Nephron (organoid): ENCODE data around the gene SESN3.
"Not testable (repeated sequence)": the region's sequence is repeated elsewhere in the genome, so short reads cannot be mapped to it uniquely, and the experiment has no call there.

ENCODE experiments used
- H3K27ac Mint-ChIP-seq, 3 experiments: 2 replicates each; pipeline ENCODE4 v1.8.0; 2020; ENCODE audit warnings: mixed read lengths in 3 of 3, mild to moderate bottlenecking in 2 of 3, moderate library complexity in 1 of 3
- H3K27me3 Mint-ChIP-seq: 2 replicates; pipeline ENCODE4 v1.8.0; 2021; ENCODE audit warnings: low read depth, mild to moderate bottlenecking, moderate library complexity, mixed read lengths
- H3K36me3 Mint-ChIP-seq: 2 replicates; pipeline ENCODE4 v1.8.0; 2020; ENCODE audit warnings: low read depth, mixed read lengths
- H3K4me1 Mint-ChIP-seq: 2 replicates; pipeline ENCODE4 v1.8.0; 2020; ENCODE audit warnings: mixed read lengths
- H3K4me3 Mint-ChIP-seq, 3 experiments: 2 replicates each; pipeline ENCODE4 v1.8.0; 2020; ENCODE audit warnings: mild to moderate bottlenecking in 3 of 3, mixed read lengths in 3 of 3, moderate library complexity in 2 of 3
- H3K9me3 Mint-ChIP-seq: 2 replicates; pipeline ENCODE4 v1.8.0; 2020; ENCODE audit warnings: mixed read lengths
- CTCF ChIP-seq, 3 experiments: fragments of 200-600 bp; sonication (generic); IDR thresholded peaks; one replicate each; pipeline ENCODE4 v1.5.0; 2021; ENCODE audit warnings: antibody characterized with exemption in 3 of 3; ENCODE audit not compliant: unreplicated experiment in 3 of 3

SESN3 gene

GRCh38 chr11:95230810-95231126, 234 bp downstream of the SESN3 start:
- H3K27me3 Mint-ChIP-seq = no peaks in the 10 kb centered on the region

GRCh38 chr11:95229993-95230809, 801 bp downstream of the SESN3 start:
- H3K36me3 Mint-ChIP-seq = peaks cover 11% of the 10 kb centered on the region
- no peaks in the 10 kb centered on the region for H3K27me3 Mint-ChIP-seq
- TF ChIP-seq CTCF (IDR thresholded peaks at IDR 0.05; ENCODE audit: unreplicated experiment in 3 of 3) = no peak
- no peaks in the 10 kb centered on the region for H3K9me3 Mint-ChIP-seq
- H3K4me3 Mint-ChIP-seq = peak overlapping the region in 2 of 3 experiments; percentile 98 to 99
- H3K27ac Mint-ChIP-seq = peak overlapping the region; percentile 95 to 100 (median 98)
- H3K4me1 Mint-ChIP-seq = peaks cover 21% of the 10 kb centered on the region

More at GRCh38 chr11:95230810-95231126, 234 bp downstream of the SESN3 start:
- Mint-ChIP-seq H3K9me3 (no peaks in the 10 kb centered on the region), H3K4me1 (peaks cover 16% of the 10 kb centered on the region), H3K27ac (no peak overlapping the region), H3K4me3 (peak overlapping the region in 1 of 3 experiments; percentile 99), H3K36me3 (peaks cover 6% of the 10 kb centered on the region)
- TF ChIP-seq CTCF (IDR thresholded peaks at IDR 0.05; ENCODE audit: unreplicated experiment in 3 of 3) = no peak

- Mint-ChIP-seq H3K27me3 (no peaks in the 10 kb centered on the region), H3K27ac (peak overlapping the region; percentile 95 to 100 (median 98)), H3K9me3 (peaks cover 4% of the 10 kb centered on the region), H3K36me3 (peaks cover 19% of the 10 kb centered on the region), H3K4me1 (peaks cover 17% of the 10 kb centered on the region), H3K4me3 (peak overlapping the region in 2 of 3 experiments; percentile 98 to 99)
- no peak for TF ChIP-seq CTCF (IDR thresholded peaks at IDR 0.05; ENCODE audit: unreplicated experiment in 3 of 3)
Observed at GRCh38 chr11:95229199-95229992, 1.6 kb downstream of the SESN3 start.

- peak overlapping the region; percentile 69 to 100 (median 95) for H3K27ac Mint-ChIP-seq
Observed at GRCh38 chr11:95228081-95228749, 2.8 kb downstream of the SESN3 start.

GRCh38 chr11:95227060-95227459, 3.9 kb downstream of the SESN3 start:
- peak overlapping the region; percentile 41 to 99 (median 98) for H3K4me3 Mint-ChIP-seq
- H3K27ac Mint-ChIP-seq = not testable (repeated sequence)

More at GRCh38 chr11:95228081-95228749, 2.8 kb downstream of the SESN3 start:
- H3K9me3 Mint-ChIP-seq = peaks cover 9% of the 10 kb centered on the region
- peak overlapping the region in 2 of 3 experiments; percentile 98 to 99 for H3K4me3 Mint-ChIP-seq
- H3K36me3 Mint-ChIP-seq = peaks cover 29% of the 10 kb centered on the region
- peaks cover 18% of the 10 kb centered on the region for H3K4me1 Mint-ChIP-seq
- no peak for TF ChIP-seq CTCF (IDR thresholded peaks at IDR 0.05; ENCODE audit: unreplicated experiment in 3 of 3)
- no peaks in the 10 kb centered on the region for H3K27me3 Mint-ChIP-seq

GRCh38 chr11:95222817-95223216, 8.2 kb downstream of the SESN3 start:
- Mint-ChIP-seq H3K36me3 (peaks cover 63% of the 10 kb centered on the region), H3K27me3 (no peaks in the 10 kb centered on the region), H3K4me3 (no peak overlapping the region), H3K27ac (peak overlapping the region in 2 of 3 experiments; percentile 4 to 33), H3K9me3 (peaks cover 9% of the 10 kb centered on the region), H3K4me1 (peaks cover 27% of the 10 kb centered on the region)
- no peak for TF ChIP-seq CTCF (IDR thresholded peaks at IDR 0.05; ENCODE audit: unreplicated experiment in 3 of 3)

More at GRCh38 chr11:95227060-95227459, 3.9 kb downstream of the SESN3 start:
- peaks cover 21% of the 10 kb centered on the region for H3K4me1 Mint-ChIP-seq
- H3K9me3 Mint-ChIP-seq, H3K27me3 Mint-ChIP-seq: not testable (repeated sequence)
- H3K36me3 Mint-ChIP-seq = peaks cover 38% of the 10 kb centered on the region
